ENCODE data around the gene BCAT1. TPM values are rescaled to one million over a fixed set of nuclear protein-coding genes. Genes with fewer than 3 reads are reported as not detected.

Gene BCAT1
- total and polyA plus RNA-seq, 2 experiments from 2014 or later = 53.6 to 181 TPM

- Histone ChIP-seq H3K9me2 (ENCODE audit: insufficient read depth) (no peaks in the 10 kb centered on the region), H2AFZ (no peak overlapping the region), H3K4me2 (no peak overlapping the region), H4K20me1 (replicated peaks; ENCODE audit: insufficient read depth) (no peaks in the 10 kb centered on the region), H3K36me3 (ENCODE audit: insufficient read depth) (no peaks in the 10 kb centered on the region; the same call in 1 of the 2 replicates), H3K4me3 (no peak overlapping the region), H3K27ac (ENCODE audit: low read depth) (no peak overlapping the region), H3K4me1 (ENCODE audit: insufficient read depth) (no peaks in the 10 kb centered on the region), H3K79me2 (replicated peaks; ENCODE audit: insufficient read depth) (no peaks in the 10 kb centered on the region), H3F3A (replicated peaks; ENCODE audit: low read depth) (no peaks in the 10 kb centered on the region), H3K27me3 (ENCODE audit: insufficient read depth) (no peaks in the 10 kb centered on the region)
- H3K27ac Mint-ChIP-seq = no peak overlapping the region
- DNase-seq (ENCODE audit: low spot score) (no peak), ATAC-seq (no peak)
- H3K4me1 Mint-ChIP-seq = no peaks in the 10 kb centered on the region
- TF ChIP-seq ETS1 (IDR thresholded peaks at IDR 0.05) = no peak
- H3K9me3 Mint-ChIP-seq = peaks cover 21% of the 10 kb centered on the region
- H3K4me3 Mint-ChIP-seq = no peak overlapping the region
- H3K36me3 Mint-ChIP-seq (ENCODE audit: low read depth) = peaks cover 20% of the 10 kb centered on the region
- peaks cover 11% of the 10 kb centered on the region for H3K27me3 Mint-ChIP-seq (ENCODE audit: insufficient read depth, low read depth, poor library complexity)
Observed at GRCh38 chr12:24808651-24809050, 140.2 kb downstream of the BCAT1 start.

DNA sequence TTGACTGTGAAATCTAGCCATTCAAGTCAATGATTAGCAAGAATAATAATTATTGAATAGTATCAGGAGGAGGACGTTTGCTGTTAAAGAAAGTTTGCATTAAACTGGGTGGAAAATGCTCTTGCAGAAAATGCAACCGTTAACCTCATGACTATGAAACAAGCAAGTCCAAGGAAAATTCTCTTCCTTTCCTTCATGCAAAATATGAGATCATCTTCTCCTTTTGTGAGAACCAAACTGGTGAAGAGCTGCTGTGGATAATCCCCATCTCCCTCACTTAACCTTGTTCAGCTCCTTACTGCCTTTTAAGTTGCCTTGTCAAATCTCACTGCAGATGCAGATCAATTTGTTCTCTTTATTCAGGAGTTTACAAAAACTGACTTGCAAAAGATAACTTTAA lies 142.5 kb downstream of the BCAT1 start:
- Histone ChIP-seq H3K36me3 (ENCODE audit: insufficient read depth) (no peaks in the 10 kb centered on the region; the same call in 1 of the 2 replicates), H3K79me2 (replicated peaks; ENCODE audit: insufficient read depth) (no peaks in the 10 kb centered on the region), H3K4me2 (no peak overlapping the region), H4K20me1 (replicated peaks; ENCODE audit: insufficient read depth) (no peaks in the 10 kb centered on the region), H3K9me2 (ENCODE audit: insufficient read depth) (no peaks in the 10 kb centered on the region), H3K4me3 (no peak overlapping the region), H2AFZ (no peak overlapping the region), H3F3A (replicated peaks; ENCODE audit: low read depth) (no peaks in the 10 kb centered on the region), H3K4me1 (ENCODE audit: insufficient read depth) (no peaks in the 10 kb centered on the region), H3K27ac (ENCODE audit: low read depth) (no peak overlapping the region), H3K27me3 (ENCODE audit: insufficient read depth) (no peaks in the 10 kb centered on the region)
- Mint-ChIP-seq H3K36me3 (ENCODE audit: low read depth) (peaks cover 21% of the 10 kb centered on the region), H3K4me3 (no peak overlapping the region), H3K9me3 (peaks cover 38% of the 10 kb centered on the region), H3K27me3 (ENCODE audit: insufficient read depth, low read depth, poor library complexity) (peaks cover 11% of the 10 kb centered on the region), H3K27ac (no peak overlapping the region), H3K4me1 (no peaks in the 10 kb centered on the region)
- no peak for DNase-seq (ENCODE audit: low spot score)
- TF ChIP-seq ZNF114 (CRISPR knock-in tag; IDR thresholded peaks at IDR 0.05) (no peak), POLR2AphosphoS5 (IDR thresholded peaks at IDR 0.05; ENCODE audit: low read depth) (no peak), ZNF462 (CRISPR knock-in tag; IDR thresholded peaks at IDR 0.05) (no peak), JUNB (IDR thresholded peaks at IDR 0.05; ENCODE audit: unreplicated experiment) (no peak)
- ATAC-seq = no peak
